HG03571 (cell line): ENCODE data around the gene GALNT5.
"Not testable (repeated sequence)": the region's sequence is repeated elsewhere in the genome, so short reads cannot be mapped to it uniquely, and the experiment has no call there.

Experiments used
- ATAC-seq: cut with Tn5 transposase; IDR thresholded peaks from one replicate; pipeline ENCODE4 v1.9.1; 2021; ENCODE audit not compliant: unreplicated experiment

Gene GALNT5

DNA sequence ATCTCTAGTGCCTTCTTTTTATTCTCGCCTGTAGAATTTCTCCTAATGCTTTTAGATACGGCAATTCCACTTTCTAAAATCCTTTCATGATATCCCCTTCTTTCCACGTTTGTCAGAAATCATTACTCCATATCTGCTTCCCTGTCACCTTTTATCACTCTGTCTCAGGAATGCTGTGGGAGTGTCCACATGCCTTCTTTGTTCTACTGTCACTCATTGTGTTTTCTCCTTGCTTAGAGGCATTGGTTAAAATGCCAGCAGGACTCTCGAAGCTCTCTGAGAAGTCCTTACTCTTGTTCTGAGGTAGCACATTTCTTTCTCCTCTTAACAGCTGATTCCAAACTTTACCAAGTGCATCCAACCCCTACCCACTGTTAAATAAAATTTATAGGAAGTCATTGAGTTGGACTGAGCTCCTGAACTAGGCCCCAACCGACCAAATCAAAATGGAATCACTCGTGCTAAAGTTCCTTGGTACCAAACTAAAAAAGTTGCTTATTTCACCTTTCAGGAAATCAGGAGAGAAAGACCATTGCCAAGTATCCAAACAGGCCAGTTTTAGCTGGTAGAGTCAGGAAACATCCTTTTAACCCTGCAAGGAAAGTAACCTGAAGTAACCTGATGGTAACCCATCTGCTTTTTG lies 10.6 kb upstream of the GALNT5 start:
- no peak for ATAC-seq

DNA sequence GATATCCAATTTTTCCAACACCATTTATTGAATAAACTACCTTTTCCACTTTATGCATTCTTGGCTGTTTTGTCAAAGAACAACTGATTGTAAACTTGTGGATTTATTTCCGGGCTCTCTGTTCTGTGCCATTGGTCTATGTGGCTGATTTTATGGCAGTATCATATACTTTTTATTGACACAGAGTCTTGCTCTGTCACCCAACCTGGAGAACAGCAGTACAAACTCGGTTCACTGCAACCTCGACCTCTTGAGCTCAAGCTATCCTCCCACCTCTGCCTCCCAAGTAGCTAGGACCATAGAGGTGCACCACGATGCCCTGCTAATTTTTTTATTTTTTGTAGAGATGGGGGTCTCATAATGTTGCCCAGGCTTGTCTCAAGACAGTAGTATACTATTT lies 6.7 kb upstream of the GALNT5 start:
- no peak for ATAC-seq

DNA sequence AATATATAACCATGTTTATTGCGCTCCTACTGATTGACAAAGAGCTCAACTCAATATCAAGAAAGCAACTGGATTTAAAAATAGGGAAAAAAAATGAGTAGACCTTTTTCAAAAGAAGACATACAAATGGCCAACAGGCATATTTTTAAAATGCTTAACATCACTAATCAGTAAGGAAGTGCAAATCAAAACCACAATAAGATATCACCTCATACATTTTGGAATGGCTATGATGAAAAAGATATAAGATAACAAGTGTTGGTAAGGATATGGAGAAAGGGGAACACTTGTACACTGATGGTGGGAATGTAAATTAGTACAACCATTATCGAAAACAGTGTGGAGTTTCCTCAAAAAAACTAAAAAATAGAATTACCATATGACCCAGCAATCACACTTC lies 5.6 kb upstream of the GALNT5 start:
- ATAC-seq = no peak

DNA sequence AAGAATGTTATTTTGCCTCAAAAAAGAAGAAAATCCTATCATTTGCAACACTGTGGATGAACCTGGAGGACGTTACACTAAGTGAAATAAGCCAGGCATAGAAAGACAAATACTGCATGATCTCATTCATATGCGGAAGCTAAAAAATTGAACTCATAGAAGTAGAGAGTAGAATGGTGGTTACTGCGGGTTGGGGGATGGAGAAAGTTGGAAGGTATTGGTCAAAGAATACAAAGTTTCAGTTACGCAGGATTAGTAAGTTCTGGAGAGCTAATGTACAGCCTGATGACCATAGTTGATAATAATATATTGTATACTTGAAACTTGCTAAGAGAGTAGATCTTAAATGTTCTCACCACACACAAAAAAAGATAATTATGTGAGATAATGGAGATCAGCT lies 5.0 kb upstream of the GALNT5 start:
- ATAC-seq = no peak

DNA sequence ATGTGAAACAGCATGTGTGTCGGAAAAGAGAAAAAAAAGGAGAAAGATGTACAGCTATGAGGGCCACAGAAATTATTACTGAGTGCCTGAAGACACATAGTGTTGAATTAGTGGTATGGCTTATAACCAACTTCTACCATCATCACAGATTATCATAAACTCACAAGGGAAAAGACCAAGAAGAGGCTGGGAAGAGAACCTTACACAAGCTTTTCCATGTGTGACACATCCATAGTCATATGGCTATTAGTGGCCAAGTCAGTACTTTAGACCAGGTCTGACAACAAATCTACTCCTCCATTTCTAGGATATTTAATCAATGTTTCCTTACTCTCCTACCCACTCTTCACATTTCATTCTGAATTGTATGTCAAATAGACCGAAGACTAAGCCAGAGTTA lies 3.5 kb upstream of the GALNT5 start:
- ATAC-seq = no peak

DNA sequence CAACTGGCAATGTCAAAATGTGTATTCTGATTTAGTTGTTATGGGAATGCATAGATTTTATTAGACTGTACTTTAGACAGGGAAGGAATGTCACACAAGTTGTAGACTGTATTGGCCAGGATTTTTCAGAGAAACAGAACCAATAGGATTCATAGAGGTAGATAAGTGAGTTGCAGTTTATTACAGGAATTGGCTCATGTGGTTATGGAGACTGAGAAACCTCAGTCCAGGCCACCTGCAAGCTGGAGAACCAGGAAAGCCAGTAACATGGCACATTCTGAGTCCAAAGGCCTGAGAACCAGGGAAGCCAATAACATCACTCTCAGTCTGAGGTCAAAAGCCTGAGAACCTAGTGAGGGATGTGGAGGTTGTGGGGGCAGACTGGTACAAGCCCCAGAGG lies 1.8 kb upstream of the GALNT5 start:
- no peak for ATAC-seq

DNA sequence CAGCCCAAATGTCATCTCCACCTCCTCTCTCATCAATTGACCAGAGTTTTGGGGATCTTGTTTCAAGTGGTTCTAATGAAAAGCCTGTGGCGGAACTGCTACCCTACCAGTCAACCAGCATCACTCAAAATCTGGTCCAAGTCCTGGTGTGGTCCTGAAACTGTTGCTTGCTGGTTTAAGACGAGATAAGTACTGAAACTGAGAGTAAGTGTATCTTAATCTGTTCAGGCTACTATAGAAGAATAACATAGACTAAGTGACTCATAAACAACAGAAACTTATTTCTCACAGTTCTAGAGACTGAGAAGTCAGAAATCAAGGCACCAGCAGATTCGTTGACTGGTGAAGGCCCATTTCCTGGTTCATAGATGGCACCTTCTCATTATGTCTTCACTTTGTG lies 879 bp upstream of the GALNT5 start:
- ATAC-seq = peak; percentile 97

DNA sequence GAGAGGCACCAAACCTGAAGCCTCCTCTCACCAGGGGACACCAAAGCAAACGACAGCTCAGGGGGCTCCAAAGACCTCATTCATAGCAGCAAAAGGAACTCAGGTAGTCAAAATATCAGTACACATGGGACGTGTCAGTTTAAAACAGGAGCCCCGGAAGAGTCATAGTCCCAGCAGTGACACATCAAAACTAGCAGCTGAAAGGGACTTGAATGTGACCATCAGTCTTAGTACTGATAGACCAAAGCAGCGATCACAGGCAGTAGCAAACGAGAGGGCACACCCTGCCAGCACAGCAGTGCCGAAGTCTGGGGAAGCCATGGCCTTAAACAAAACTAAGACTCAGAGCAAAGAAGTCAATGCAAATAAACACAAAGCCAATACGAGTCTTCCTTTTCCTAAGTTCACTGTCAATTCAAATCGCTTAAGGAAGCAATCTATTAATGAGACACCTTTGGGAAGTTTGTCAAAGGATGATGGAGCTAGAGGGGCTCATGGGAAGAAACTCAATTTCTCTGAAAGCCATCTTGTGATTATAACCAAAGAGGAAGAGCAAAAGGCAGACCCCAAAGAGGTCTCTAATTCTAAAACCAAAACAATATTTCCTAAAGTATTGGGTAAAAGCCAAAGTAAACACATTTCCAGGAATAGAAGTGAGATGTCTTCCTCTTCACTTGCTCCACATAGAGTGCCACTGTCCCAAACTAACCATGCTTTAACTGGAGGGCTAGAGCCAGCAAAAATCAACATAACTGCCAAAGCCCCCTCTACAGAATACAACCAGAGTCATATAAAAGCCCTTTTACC lies 1.2 kb downstream of the GALNT5 start:
- ATAC-seq = no peak

DNA sequence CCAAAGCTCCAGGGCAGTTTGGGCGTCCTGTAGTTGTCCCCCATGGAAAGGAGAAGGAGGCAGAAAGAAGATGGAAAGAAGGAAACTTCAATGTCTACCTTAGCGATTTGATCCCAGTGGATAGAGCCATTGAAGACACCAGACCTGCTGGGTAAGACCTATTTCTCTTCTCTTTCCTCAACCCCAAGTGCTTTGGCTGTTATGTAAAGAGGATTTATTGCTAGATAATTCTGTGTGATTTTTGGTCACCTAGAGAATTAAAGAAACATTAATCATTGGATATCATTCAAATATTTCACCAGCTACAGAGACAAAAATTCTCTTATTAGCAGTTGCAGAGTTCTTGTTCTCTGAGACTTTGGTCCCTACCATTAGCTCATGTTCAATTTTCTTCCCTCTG lies 1.9 kb downstream of the GALNT5 start:
- ATAC-seq = no peak

DNA sequence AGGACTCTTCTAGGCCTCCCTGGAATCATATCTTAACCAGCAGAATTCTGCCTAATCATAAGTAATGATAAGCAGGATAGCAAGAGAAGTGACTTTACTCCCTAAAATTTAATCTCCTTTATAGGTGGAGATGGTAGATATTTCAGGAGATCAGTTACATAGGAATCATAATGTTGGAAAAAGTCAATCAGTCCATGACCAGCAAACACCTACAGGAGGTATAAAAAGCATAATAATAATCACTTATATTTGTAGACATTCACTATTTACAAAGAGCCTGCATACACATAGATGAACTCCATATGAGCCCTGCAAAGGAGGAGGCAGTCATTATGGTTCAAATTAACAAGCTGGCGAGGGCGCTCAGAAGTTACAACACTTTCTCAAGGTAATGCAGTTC lies 2.5 kb downstream of the GALNT5 start:
- ATAC-seq = no peak

DNA sequence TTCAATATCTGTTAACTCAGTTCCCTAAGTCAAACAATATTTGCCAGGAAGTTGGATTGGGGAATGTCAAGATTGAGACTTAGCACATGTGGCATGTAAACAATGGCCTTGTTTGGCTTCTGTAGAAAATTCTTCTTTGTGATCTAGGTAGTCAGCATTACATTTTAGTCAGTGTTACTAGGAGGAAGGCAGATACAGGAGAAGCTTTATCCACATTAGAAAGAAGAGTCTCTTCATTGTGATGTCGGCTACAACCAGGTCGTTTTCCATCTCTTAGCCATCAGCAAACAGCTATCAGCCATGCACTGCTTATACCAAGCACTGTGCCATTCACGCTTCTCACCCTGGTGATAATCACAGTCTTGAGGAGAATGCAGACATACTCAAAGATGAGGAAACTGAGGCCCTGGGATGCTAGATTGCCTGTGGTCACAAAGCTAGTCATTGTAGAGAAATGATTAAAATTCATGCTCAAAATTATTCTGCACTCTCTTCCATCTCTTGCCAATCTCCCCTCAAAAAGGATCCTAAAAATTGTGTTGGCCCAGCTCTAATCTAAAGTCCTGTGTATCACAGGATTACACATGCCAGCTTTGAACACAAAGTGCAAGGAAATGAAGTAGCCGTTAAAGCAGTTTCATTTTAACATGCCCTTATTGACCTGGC lies 3.2 kb downstream of the GALNT5 start:
- ATAC-seq = no peak

DNA sequence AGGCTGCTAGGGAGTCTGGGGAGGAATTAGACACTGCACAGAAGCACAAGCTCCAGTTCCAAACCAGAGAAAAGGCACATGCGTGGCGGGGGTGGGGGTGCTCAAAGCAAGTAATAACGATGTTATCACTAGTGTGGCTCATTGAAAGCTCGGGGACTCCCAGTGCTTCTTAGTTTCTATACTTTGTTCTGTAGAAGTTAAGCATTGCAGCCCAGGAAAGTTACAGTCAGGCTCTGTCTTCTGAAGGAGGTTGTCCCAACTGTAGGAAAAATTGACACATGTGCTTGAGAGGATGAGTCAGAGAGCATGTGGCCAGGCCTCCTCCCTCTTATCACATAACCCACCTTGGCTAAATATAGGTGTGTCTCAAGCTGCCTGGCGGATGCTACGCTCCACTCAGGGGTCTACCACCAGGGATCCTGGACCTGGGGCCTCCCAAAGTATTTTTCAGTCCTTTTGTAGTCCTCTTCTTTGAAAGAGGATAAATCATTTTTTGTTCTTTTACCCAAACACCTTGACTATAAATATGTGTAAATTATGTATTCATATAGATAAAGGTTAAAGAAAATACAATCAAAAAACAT lies 3.8 kb downstream of the GALNT5 start:
- ATAC-seq = no peak

DNA sequence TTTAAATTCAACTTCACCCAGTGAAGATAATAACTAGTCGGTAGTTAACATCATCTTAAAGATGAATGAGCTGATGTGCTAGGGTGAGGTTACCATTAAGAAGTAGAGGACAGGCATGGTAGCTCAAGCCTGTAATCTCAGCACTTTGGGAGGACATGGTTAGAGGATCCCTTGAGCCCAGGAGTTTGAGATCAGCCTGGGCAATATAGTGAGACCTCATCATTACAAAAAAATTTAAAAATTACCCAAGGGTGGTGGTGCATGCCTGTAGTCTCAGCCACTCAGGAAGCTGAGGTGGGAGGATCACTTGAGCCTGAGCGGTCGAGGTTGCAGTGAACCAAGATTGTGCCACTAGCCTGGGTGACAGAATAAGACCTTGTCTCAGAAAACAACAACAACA lies 4.7 kb downstream of the GALNT5 start:
- ATAC-seq = peak; percentile 57

DNA sequence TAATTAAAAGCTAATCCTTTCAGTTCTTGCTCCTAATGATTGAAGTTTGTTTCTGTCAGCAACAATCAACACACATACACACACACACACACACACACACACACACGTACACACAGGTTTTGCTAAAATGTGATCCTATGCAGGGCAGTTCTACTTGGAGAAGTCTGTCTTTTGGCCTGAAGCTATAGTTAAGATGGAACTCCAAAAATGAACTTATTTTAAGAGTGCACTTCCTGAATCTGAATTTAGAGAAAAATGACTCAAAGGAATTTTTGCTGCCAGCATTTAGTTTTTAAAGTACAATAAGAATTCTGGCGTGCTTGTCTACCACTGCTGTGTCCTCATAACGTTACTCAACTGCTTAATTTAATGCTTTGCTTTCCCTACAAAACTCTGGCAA lies 6.6 kb downstream of the GALNT5 start:
- ATAC-seq = no peak

DNA sequence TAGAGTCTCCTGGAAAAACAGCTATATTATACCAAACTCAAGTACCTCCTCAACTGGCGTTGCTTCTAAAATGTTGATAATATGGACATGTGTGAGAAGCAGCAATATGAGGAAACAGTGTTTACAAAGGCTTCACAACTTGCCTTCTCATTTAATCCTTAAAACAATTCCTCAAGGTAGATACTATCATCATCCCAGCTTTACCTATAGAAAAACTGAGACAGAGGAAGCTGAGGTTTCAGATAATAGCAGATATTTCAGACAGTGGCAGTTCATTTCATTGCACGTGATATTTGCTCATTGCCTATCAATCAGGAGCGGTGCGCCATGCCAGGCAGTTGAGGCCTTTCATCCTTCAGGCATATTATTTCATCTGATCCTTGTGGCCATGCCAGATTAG lies 8.3 kb downstream of the GALNT5 start:
- ATAC-seq = no peak

DNA sequence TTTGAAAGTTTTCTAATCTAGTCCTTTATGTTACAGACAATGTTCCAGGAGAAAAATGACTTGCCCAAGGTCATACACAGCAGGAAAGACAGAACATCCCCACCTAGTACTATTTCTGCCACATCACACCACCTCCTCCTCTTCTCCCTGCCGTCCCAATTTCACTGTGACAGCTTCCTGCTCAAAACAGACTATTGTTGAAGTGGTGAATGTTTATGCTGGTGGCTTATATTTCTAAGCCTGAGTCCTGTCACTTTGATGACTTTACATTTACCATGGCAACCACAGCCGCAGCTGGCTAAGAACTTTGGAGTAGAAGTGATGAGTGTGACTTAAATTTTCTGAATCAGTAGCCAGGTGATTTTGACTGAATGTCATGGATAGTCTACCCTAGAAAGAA lies 10.0 kb downstream of the GALNT5 start:
- ATAC-seq = no peak

DNA sequence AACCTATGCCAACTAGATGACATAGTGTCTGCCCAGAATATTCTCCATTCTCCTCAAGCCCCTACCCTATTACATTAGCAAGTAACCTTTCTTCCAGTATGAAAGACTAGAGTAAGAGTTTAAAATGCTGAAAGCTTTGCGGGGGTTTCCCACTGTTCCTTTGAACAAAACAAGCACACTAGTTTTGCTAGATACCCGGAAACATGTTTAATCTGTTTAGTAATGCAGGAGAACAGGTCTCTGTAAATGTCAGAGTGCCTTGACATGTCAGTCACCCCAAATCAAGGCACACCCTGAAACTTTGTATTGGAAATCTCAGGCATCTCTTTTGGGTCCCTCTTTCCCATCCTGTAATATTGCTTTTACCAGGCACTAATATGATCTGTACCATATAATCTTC lies 11.6 kb downstream of the GALNT5 start:
- no peak for ATAC-seq

DNA sequence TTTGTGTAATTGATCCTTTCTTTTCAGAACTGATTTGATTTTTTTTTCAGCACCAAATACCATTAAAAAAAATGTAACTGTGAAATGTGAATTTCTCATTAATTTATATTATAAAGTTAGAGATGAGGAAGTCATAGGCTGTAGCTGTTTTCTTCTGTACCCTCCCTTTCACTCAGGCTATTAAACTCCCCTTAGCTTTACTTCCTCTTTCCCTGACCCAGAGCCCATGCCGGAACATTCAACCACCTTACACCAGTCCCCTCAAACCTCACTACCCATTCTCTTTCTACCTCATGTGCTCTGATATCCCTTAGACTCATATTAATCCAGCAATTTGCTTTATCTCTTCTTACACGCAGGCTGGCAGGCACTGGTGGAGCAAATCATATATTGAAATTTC lies 12.4 kb downstream of the GALNT5 start:
- peak; percentile 55 for ATAC-seq

DNA sequence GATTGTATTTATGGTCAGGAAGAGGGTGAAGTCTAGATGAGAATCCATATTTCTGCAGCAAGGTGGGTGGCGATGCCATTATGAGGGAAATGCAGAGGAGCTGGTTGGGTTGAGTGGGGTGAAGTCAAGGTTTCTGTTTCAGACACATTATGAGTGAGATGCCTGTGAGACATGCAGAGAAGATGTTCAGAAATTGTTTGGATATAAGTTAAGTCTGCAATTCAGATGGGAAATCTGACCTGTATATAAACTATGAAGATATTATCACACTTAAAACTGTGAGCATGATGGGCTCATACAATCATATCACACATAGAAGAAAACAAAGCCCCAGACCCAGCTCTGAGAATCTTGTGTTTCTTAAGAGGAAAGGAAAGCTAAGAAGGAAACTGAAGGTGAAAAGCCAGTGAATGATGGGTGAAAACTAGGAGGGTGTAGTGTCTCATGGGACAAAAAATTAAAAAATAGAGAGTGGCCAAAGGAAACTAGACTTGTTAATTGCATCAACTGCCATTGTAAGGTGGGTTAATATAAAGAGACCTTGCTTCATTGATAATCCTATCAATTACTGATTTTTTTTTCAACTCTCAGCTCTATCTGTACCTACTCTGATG lies 14.2 kb downstream of the GALNT5 start:
- no peak for ATAC-seq

DNA sequence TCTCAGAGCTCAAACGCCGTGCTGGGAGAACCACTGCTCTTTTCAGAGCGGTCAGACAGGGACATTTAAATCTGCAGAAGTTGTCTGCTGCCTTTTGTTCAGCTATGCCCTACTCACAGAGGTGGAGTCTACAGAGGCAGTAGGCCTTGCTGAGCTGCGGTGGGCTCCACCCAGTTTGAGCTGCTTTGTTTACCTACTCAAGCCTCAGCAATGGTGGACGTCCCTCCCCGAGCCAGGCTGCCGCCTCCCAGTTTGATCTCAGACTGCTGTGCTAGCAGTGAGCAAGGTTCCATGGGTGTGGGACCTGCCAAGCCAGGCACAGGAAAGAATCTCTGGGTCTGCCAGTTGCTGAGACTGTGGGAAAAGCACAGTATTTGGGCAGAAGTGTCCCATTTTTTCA lies 21.8 kb downstream of the GALNT5 start:
- ATAC-seq = not testable (repeated sequence)

DNA sequence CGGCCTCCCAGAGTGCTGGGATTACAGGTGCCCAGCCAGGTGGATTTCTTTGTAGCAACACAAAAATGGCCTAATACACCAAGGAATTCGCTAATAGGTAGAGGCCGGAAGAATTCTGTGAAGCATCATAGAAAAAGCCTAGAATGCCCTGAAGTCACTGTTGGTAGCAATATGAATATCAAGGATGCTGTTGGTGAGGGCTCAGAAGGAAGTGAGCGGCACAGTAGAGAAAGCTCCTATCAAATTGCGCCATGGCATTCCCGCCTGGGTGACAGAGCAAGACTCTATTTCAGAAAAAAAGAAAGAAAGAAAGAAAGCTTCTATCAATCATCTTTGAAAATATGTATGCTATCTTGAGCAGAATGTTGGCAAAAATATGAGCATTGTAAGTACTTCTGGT lies 23.8 kb downstream of the GALNT5 start:
- no peak for ATAC-seq

DNA sequence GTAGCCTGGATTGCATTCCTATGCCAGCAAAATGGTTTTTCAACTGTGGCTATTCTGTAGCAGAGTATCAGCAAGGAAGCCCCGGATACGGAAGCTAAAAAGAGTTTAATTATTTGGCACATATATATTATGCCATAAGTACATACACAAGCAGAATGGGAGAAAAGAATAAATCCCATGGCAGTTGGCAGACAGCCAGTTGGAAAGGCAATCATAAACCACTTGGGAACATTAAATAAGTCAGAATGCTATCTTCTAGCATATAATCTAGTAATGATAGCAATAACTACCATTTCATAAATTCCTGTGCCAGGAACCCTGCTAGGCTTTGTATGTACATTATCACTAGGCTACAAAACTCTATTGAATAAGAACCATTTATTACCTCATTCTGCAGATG lies 26.0 kb downstream of the GALNT5 start:
- no peak for ATAC-seq
